T1000 (cell line): Measurements from ENCODE around the gene MRC1.

Experiments
- DNase-seq: peaks from one replicate; lab custom pipeline; 2025; ENCODE audit warnings: mixed read lengths; lab: John Stamatoyannopoulos, UW

MRC1 gene

DNA sequence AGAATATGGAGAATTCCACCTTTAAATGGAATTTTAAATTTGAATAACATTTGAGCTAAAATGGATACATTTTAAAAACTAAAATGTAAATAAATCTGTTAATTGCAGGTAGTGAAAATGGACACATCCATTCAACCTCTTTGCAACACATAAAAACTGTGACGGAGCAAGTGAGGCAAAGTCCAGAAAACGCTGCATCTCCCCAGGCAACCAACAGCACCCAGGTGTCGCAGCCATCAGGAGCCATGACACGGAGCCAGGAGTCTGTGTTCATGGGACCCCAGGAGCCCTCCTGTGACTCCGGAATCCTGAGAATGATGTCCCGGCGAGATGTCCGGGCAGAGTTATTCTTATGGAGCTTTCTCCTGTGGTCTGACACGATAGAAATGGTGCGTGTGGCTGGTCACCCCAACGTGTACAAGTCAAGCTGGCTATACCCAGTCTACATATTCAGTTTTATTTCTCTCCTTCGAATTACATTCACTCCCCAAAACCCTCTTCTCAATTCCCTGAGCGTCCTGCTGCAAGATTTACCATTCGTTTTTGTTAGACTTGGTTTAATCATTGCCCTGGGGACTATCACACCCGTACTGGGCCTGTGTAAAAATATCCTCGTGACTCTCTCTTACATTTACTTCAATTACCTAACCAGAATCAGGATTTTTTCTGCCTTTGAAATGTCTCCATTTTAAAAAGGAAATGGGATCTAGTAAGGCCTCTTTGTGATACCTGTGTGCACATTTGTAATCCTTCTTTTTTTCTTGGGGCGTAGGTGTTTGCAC lies 13.1 kb upstream of the MRC1 start:
- DNase-seq, result no peak

DNA sequence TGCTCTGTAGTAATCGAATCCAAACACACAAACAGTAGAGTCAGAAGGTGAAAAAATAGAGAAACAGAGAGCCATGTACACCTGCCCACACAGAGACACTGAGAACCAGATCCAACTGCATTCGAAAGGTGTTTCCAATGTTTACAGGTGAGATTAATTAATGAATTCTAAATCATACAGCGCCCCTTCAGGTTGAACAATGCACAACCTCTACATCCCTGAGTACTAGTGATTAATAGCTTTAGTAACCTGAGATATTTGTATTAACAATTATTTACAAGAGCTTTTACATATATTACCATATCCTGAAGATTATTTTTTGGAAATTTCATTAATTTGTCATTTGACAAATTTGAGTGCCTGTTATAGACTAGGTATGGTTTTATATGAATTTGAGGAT lies 7.6 kb upstream of the MRC1 start:
- no peak for DNase-seq

DNA sequence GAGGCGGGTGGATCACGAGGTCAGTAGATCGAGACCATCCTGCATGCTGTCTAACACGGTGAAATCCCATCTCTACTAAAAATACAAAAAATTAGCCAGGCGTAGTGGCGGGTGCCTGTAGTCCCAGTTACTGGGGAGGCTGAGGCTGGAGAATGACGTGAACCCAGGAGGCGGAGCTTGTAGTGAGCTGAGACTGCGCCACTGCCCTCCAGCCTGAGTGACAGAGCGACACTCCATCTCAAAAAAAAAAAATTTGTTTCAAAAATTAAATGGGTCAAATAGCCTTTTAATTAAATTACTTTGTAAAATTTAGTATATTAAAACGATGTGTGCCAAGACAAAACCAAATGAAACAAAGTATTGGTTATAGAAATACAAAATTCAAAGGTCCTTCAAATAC lies 6.8 kb upstream of the MRC1 start:
- DNase-seq, result no peak

- DNase-seq, result no peak
These were observed 6.2 kb upstream of the MRC1 start for GRCh38 chr10:17802976-17803375.

GRCh38 chr10:17805330-17805729 lies 3.8 kb upstream of the MRC1 start:
- no peak for DNase-seq

DNA sequence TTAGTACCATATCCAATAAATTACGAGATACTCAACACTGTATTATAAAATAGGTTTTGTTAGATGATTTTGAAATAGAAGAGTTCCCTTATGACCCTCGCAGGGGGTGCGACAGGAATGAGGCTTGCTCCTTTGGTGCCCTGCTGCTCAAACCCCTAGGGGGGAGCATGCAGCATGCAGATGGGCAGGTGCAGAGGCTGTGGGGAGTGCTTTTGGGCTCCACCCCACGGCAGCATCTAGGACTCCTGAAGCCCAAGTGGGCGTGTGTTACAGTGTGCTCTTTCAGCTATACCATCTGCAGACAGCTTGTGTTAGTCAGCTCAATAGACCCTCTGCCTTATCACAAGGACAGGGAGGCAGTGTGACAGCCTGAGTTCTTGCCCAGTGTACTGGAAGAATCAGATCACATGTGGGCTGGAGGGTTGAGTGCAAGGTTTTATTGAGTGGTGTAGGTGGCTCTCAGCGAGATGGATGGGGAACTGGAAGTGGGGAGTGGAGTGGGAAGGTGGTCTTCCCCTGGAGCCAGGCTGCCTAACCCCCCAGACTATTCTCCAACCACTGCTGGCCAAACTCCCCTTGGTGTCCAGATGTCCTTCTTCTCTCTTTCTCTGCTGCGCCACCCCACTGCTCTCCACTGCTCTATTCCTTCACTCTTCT lies 3.1 kb upstream of the MRC1 start:
- no peak for DNase-seq

- no peak for DNase-seq
These were observed 2.2 kb downstream of the MRC1 start for GRCh38 chr10:17811146-17811865.

- no peak for DNase-seq
These were observed 5.8 kb downstream of the MRC1 start for GRCh38 chr10:17814973-17815372.

DNA sequence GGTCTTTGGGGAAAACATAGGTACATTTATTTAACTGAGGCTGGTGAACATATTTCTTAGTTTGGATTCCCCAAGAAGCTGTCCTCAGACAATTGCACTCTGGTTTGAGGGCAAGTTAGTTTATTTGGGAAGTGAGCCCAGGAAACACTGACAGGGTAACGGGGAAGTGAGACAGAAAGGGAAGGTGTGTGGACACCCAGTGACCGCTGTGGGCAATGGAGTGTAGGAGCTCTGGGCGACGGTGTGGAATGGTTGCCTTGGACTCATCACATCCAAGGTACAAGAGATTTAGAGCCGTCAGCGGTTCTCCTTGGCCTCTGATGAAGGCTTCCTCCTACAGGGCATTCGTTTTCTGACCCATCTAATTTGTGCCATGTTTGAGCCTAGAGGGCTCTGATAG lies 7.1 kb downstream of the MRC1 start:
- DNase-seq, result no peak

DNA sequence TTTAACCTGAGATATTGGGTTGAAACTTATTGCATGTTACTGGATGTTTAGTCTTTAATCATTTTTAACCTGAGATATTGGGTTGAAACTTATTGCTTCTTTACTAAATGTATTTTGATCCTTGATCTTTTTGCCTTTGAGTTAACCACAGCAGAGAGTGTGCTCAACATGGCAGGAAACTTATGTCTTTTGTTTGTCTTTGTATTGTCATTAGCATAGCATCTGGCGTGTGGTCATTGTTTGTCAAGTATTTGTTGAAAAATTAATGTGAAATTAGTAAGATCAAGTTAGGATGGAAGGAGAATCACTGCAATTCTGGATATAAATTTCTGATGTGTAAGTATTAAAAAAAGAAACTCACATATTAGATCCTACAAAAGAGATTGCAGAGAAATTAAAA lies 8.2 kb downstream of the MRC1 start:
- DNase-seq, result no peak

DNA sequence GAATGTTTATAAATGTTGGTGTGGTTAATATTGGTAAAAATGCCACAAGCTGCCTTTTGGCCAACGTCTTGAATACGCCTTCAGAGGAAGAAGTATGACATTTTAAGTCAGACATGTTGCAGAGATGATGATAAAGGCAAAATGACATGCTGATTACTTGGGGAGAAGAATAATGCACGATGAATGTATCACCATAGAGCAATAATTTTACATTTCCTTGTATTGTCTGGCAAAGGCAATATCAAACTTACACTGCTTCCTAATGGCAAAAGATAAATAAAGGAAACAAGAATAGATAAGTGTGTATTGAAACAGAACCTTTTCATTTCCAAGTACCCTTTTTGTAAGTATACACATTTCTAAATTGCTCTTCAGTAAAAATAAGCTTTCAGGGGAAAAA lies 8.6 kb downstream of the MRC1 start:
- no peak for DNase-seq

DNA sequence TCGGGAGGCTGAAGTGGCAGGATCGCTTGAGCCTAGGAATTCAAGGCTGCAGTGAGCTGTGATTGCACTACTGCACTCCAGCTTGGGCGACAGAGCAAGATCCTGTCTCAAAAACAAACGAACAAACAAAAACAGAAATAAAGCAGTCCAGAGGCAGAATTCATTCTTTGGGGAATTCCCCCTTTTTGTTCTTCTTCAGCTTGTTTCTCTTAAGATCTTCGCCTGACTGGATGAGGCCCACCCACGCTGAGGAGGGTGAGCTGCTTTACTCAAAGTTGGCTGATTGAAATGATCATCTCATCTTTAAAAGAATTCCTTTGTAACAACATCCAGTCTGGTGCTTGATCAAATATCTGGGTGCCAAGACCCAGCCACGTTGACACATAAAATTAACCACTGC lies 10.7 kb downstream of the MRC1 start:
- no peak for DNase-seq

DNA sequence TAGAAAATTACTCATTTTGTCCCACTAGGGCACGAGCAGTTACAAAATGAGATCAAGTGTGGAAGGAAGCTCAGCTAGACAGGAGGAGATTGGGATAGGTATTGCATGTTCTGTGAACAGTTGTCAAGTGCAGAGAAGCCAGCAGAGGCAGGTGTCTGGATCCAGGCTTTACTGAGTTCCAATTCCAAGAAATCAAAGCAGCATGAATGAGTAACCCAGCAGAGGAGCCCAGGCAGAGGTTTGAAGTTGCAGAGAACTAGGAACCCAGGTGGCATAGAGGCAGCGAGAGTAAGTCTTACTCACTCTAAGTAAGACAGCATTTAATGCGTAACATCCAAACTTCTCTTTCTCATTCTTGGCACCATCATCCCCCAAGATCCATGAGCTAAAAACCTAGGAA lies 11.8 kb downstream of the MRC1 start:
- DNase-seq, result no peak

DNA sequence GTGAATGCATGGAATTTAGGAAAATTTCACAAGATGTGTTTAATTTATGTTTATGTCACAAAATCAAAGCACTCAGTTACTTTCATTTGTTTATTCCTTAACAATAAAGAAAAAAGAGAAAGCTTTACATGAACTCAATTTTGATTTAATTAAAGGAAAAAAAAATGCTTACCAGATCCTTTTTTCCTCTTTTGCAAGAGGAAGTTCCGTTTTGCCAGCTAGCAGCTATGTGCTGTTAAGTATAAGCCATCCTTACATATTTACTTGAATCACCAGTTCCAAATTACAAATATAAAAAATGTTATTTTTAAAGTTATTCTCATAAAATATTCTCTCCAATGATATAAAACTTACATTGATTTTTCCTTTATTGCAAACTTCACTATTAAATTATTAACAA lies 12.7 kb downstream of the MRC1 start:
- no peak for DNase-seq

DNA sequence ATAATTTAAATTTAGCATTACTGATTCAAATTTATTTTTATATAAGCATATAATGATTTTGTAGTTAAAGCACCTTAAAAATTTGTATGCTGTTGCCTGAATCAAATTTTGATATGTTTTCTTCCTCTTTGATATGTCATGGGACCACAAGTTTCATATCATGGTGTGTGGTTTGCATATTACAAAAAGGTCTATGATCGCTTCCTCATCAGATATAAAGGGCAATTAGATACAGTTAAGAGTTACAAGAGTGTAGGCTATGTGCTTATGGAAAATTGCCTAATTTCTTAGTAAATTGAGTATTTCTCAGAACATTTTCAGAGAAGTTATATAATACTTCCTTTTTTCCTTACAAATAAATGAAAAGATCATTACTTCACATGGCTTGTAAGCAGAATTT lies 22.2 kb downstream of the MRC1 start:
- DNase-seq, result no peak

- DNase-seq, result no peak
These were observed 22.7 kb downstream of the MRC1 start for GRCh38 chr10:17831896-17832295.

DNA sequence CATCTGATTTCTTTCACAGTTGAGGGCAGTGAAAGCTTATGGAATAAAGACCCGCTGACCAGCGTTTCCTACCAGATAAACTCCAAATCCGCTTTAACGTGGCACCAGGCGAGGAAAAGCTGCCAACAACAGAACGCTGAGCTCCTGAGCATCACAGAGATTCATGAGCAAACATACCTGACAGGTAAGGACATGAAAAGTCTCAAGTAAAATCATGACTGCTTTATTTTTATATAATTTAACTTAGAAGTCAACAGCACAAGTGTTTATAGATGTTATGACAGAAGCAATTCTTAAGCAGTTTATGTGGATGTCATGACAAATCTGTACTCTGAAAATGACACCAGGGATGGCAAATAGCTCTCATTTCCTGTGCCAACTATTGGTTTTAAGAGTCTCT lies 24.5 kb downstream of the MRC1 start:
- no peak for DNase-seq

DNA sequence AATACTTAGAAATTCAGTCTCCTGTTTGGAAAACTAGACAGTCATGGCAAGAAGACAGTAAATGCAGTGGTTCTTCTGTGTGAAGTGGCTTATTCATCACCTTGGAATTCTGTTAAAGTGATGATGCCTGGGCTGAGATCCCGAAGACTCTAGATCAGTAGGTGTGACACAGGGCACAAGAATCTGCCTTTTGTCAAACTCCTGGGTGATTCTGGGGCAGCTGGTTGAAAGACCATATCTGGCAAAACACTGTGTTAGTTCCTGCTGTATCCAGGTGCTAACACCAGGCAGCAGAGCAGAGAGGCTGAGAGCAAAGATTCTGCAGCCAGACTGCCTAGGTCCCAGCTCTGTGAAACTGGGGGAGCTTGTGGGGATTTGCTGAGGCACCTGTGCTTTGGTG lies 26.5 kb downstream of the MRC1 start:
- DNase-seq, result no peak

DNA sequence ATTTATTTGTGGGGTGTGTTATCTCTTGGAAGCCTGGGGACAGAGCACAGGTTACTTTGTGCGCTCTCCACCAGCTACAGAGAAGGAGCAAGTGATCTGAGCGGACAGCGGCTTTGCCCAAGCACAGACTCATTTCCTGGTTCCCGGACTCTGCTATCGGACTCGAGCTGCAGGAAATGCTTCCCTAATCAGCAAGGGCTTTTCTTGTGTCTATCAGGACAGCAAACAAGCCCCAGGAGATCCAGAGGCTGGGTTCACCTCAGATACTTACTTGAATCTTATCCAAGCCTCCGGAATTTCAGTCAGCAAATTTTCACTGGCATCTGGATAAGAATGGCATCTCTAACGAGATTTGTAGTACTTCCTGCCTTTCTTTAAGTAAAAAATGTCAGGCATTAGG lies 27.8 kb downstream of the MRC1 start:
- no peak for DNase-seq

- DNase-seq, result no peak
These were observed 29.0 kb downstream of the MRC1 start for GRCh38 chr10:17838080-17838648.

DNA sequence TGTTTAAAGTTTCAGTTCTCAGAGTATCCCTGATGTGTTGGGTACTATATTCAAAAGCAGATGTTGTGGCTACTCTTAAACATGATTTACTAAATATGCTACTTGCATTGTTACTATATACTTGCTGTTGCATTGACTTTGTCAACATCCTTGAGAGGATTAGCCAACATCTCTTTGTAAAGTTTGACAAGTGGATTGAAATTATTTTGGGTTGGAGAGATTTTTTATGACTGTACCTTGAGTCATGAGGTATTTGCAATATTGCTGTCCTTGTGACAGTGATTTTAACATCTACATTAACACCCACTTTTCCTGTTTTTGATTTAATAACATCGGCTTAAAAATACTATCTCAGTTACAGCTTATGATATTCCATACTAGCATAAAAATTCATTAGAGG lies 31.9 kb downstream of the MRC1 start:
- DNase-seq, result no peak

DNA sequence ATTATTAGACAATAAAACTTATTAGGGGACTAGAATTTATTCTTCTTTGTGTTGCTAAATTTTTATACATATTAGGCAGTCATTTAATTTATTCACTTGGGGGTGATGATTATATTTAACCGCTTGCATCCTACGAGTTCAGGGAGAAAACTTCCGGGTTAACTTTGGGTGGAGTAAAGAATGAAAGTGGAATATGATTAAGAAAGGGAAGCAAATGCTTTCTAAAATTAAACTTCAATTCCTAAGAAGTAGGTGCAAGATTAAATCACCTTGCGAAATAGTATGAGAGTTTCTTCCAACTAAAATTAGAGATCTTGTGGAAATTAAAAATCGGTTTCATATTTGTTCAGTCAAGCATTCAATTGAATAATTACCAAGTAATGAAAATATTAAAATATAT lies 33.5 kb downstream of the MRC1 start:
- DNase-seq, result no peak
